Thyroid gland (tissue), 4 donors: Measurements from ENCODE around the gene RLF. TPM values are rescaled to one million over a fixed set of nuclear protein-coding genes. Genes with fewer than 3 reads are reported as not detected.
A peak's percentile ranks its signal among the peaks of the same experiment; 100 is the strongest.

Experiments used
- DNase-seq, 2 donors: peaks; one replicate each; pipeline ENCODE4 v3.0.0-alpha.2; 2019
- H3K27ac ChIP-seq, 3 donors: fragments of 200-600 bp; sonication (generic); 1 replicate in 2 of 3; 2 replicates in 1 of 3; pipeline ENCODE4 v1.5.1; 2016 to 2019; ENCODE audit warnings: mild to moderate bottlenecking in 1 of 3, moderate library complexity in 1 of 3
- H3K27me3 ChIP-seq: fragments of 200-600 bp; sonication (generic); one replicate; pipeline ENCODE4 v1.5.1; 2019
- H3K36me3 ChIP-seq, 2 donors: fragments of 200-600 bp; sonication (generic); one replicate each; pipeline ENCODE4 v1.5.1; 2016 to 2019
- H3K4me1 ChIP-seq, 2 donors: fragments of 200-600 bp; sonication (generic); one replicate each; pipeline ENCODE4 v1.5.1; 2017 to 2019
- H3K4me3 ChIP-seq, 3 donors: fragments of 200-600 bp; sonication (generic); replicated peaks in 1 of 3; 1 replicate in 2 of 3; 2 replicates in 1 of 3; pipeline ENCODE4 v1.5.1; 2016; ENCODE audit warnings: mild to moderate bottlenecking in 1 of 3
- H3K9me3 ChIP-seq: fragments of 200-600 bp; sonication (generic); one replicate; pipeline ENCODE4 v1.5.1; 2017
- POLR2A ChIP-seq, 2 donors: fragments of 450-650 bp; IDR thresholded peaks; one replicate each; pipeline ENCODE4 v1.6.1; 2017; ENCODE audit warnings: antibody characterized with exemption in 2 of 2, mild to moderate bottlenecking in 2 of 2, moderate library complexity in 1 of 2
- WGBS, 2 donors: methylation state at CpG; one replicate each; pipeline ENCODE4 v1.1.5; 2017; 5-methylcytosine and 5-hydroxymethylcytosine counted together
- intact Hi-C: fragments of 100-400 bp; cut with DNase I; formaldehyde crosslinking; loops from one replicate; pipeline ENCODE4 v1.15.1; 2023
- total RNA-seq, 4 donors: library from RNA; depleted of rRNA; stranded (reverse); fragments of >200 nt; gene quantifications; one replicate each; pipeline ENCODE4 v1.2.3, GENCODE V29; 2016
- TF ChIP-seq, protein P1 (sequence below), 6 experiments: fragments of 200-600 bp in 3 of 6; fragments of 450-650 bp in 3 of 6; sonication (generic) in 3 of 6; IDR thresholded peaks; one replicate each; pipeline ENCODE4 v1.5.1; 2016 to 2019; ENCODE audit warnings: antibody characterized with exemption in 6 of 6, mild to moderate bottlenecking in 2 of 6, inconsistent platforms in 1 of 6, moderate library complexity in 1 of 6

Gene RLF
- total RNA-seq, 4 donors from 2014 or later, result 17.3 to 31.0 (median 21.2) TPM

GRCh38 chr1:40155135-40155534, 6.1 kb upstream of the RLF start:
- no peak overlapping the region for H3K4me3 ChIP-seq
- H3K27me3 ChIP-seq, result no peaks in the 10 kb centered on the region
- H3K36me3 ChIP-seq, result no peaks in the 10 kb centered on the region
- WGBS, 2 donors, result 88 to 90% methylated on average over 3 of the region's 3 CpGs
- H3K27ac ChIP-seq, result no peak overlapping the region
- no peak for DNase-seq
- TF ChIP-seq POLR2A (IDR thresholded peaks at IDR 0.05), result no peak
- TF ChIP-seq, protein P1, sequence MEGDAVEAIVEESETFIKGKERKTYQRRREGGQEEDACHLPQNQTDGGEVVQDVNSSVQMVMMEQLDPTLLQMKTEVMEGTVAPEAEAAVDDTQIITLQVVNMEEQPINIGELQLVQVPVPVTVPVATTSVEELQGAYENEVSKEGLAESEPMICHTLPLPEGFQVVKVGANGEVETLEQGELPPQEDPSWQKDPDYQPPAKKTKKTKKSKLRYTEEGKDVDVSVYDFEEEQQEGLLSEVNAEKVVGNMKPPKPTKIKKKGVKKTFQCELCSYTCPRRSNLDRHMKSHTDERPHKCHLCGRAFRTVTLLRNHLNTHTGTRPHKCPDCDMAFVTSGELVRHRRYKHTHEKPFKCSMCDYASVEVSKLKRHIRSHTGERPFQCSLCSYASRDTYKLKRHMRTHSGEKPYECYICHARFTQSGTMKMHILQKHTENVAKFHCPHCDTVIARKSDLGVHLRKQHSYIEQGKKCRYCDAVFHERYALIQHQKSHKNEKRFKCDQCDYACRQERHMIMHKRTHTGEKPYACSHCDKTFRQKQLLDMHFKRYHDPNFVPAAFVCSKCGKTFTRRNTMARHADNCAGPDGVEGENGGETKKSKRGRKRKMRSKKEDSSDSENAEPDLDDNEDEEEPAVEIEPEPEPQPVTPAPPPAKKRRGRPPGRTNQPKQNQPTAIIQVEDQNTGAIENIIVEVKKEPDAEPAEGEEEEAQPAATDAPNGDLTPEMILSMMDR (IDR thresholded peaks at IDR 0.05), result no peak
- intact Hi-C loops, result no loop called here
- no peaks in the 10 kb centered on the region for H3K4me1 ChIP-seq
- H3K9me3 ChIP-seq, result no peaks in the 10 kb centered on the region

DNA sequence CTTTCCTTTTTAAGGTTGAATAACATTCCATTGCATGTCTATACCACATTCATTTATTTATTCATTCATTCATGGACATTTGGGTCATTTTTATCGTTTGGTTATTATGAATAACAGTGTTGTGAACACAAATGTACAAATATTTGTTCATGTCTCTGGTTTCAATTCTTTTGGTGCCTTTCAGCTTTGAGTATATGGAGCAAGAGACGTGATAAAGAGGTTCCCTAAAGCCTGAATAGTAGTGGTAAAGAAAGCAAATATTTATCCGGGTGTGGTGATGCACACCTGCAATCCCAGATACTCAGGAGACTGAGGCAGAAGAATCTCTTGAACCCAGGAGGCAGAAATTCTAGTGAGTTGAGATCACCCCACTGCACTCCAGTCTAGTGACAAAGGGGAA, 5.3 kb upstream of the RLF start:
- DNase-seq, result no peak
- TF ChIP-seq, protein P1 (IDR thresholded peaks at IDR 0.05), result no peak
- TF ChIP-seq POLR2A (IDR thresholded peaks at IDR 0.05), result no peak
- no peak overlapping the region for H3K4me3 ChIP-seq
- intact Hi-C loops, result no loop called here
- no peaks in the 10 kb centered on the region for H3K27me3 ChIP-seq
- no peak overlapping the region for H3K27ac ChIP-seq
- H3K36me3 ChIP-seq, result no peaks in the 10 kb centered on the region
- 43 to 44% methylated on average over 3 of the region's 3 CpGs for WGBS, 2 donors
- H3K9me3 ChIP-seq, result no peaks in the 10 kb centered on the region
- H3K4me1 ChIP-seq, result no peaks in the 10 kb centered on the region

DNA sequence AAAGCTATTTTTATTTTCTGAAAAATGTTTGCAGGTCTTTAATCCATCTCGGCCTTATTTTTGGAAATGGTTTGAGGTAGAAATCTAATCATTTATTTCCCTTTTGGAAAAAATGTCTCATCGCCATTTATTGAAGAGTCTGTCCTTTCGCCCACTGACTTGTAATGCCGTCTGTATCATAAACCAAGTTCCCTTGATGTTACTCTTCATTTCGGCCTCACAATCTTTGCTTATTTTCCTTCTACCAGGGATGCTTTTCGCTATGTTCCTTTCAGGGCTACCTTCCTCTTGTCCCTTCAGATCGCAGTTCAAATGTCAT, 422 bp upstream of the RLF start:
- peak overlapping the region; percentile 45 to 95 (median 83) for H3K4me3 ChIP-seq
- intact Hi-C loops, result no loop called here
- H3K9me3 ChIP-seq, result no peaks in the 10 kb centered on the region
- TF ChIP-seq, protein P1 (IDR thresholded peaks at IDR 0.05), result peak in 1 of 6 experiments; percentile 12
- TF ChIP-seq POLR2A (IDR thresholded peaks at IDR 0.05), result no peak
- DNase-seq, result no peak
- peak overlapping the region; percentile 92 to 96 (median 95) for H3K27ac ChIP-seq
- H3K36me3 ChIP-seq, result no peaks in the 10 kb centered on the region
- H3K4me1 ChIP-seq, result peaks cover 19 to 20% of the 10 kb centered on the region in 2 donors
- H3K27me3 ChIP-seq, result no peaks in the 10 kb centered on the region
- WGBS, 2 donors, result 36 to 39% methylated on average over 7 of the region's 7 CpGs

- intact Hi-C loops, result no loop called here
Measured at GRCh38 chr1:40161888-40162397, 756 bp downstream of the RLF start.

GRCh38 chr1:40162753-40163441, 1.7 kb downstream of the RLF start:
- H3K27ac ChIP-seq, result no peak overlapping the region
- H3K27me3 ChIP-seq, result no peaks in the 10 kb centered on the region
- 13 to 15% methylated on average over 4 of the region's 4 CpGs for WGBS, 2 donors
- TF ChIP-seq POLR2A (IDR thresholded peaks at IDR 0.05), result no peak
- TF ChIP-seq, protein P1 (IDR thresholded peaks at IDR 0.05), result no peak
- intact Hi-C loops, result no loop called here
- no peak for DNase-seq
- H3K4me1 ChIP-seq, result peaks cover 19 to 24% of the 10 kb centered on the region in 2 donors
- H3K36me3 ChIP-seq, result no peaks in the 10 kb centered on the region
- no peaks in the 10 kb centered on the region for H3K9me3 ChIP-seq
- H3K4me3 ChIP-seq, result peak overlapping the region in 2 of 3 donors; percentile 95 to 98

More at GRCh38 chr1:40161888-40162397, 756 bp downstream of the RLF start:
- peak overlapping the region; percentile 83 to 98 (median 95) for H3K4me3 ChIP-seq
- 0% methylated on average over 10 to 14 of the region's 16 CpGs for WGBS, 2 donors
- no peaks in the 10 kb centered on the region for H3K27me3 ChIP-seq
- DNase-seq, result no peak
- H3K36me3 ChIP-seq, result no peaks in the 10 kb centered on the region
- TF ChIP-seq, protein P1 (IDR thresholded peaks at IDR 0.05), result no peak
- TF ChIP-seq POLR2A (IDR thresholded peaks at IDR 0.05), result no peak
- no peaks in the 10 kb centered on the region for H3K9me3 ChIP-seq
- H3K4me1 ChIP-seq, result peaks cover 19 to 20% of the 10 kb centered on the region in 2 donors
- H3K27ac ChIP-seq, result peak overlapping the region; percentile 92 to 96 (median 95)
